Lower leg skin (tissue), 3 donors: Measurements from ENCODE around the gene EBF3.

ENCODE experiments used
- CTCF ChIP-seq, 3 donors: fragments of 450-650 bp; IDR thresholded peaks; one replicate each; pipeline ENCODE4 v1.5.1; 2016; ENCODE audit warnings: antibody characterized with exemption in 3 of 3, mild to moderate bottlenecking in 3 of 3, moderate library complexity in 2 of 3
- POLR2A ChIP-seq, 2 donors: fragments of 450-650 bp; IDR thresholded peaks; one replicate each; pipeline ENCODE4 v1.6.1; 2016 to 2017; ENCODE audit warnings: antibody characterized with exemption in 2 of 2, mild to moderate bottlenecking in 1 of 2, moderate library complexity in 1 of 2

- TF ChIP-seq CTCF (IDR thresholded peaks at IDR 0.05) (no peak), POLR2A (IDR thresholded peaks at IDR 0.05) (no peak)
Observed at GRCh38 chr10:129950676-129951075, 13.4 kb downstream of the EBF3 start.
